Esophagus mucosa (tissue), 1 donor: ENCODE results near the gene GIMAP7. TPM values are rescaled to one million over a fixed set of nuclear protein-coding genes. Genes with fewer than 3 reads are reported as not detected.

Experiments
- total RNA-seq: library from RNA; stranded (reverse); gene quantifications from one replicate; pipeline ENCODE4 v1.2.4, GENCODE V29; 2023
- donor health status: DM: yes; HTN: yes; CAD: no.

The GIMAP7 gene
- total RNA-seq, 1 donor from 2014 or later: 2.7 TPM

Other genes starting within 250 kb of the GIMAP7 start
- gene LRRC61, start 191.5 kb upstream of the GIMAP7 start, total RNA-seq: 9.6 TPM
- gene ACTR3C, start 191.3 kb upstream of the GIMAP7 start, total RNA-seq: 6.1 TPM
- 7.5 TPM for gene RARRES2, start 173.2 kb upstream of the GIMAP7 start, total RNA-seq
- gene REPIN1, start 146.1 kb upstream of the GIMAP7 start, total RNA-seq: 44.9 TPM
- gene ZNF775, start 135.5 kb upstream of the GIMAP7 start, total RNA-seq: 1.3 TPM
- gene GIMAP8, start 64.2 kb upstream of the GIMAP7 start, total RNA-seq: 1.6 TPM
- 3.4 TPM for gene GIMAP4, start 52.5 kb downstream of the GIMAP7 start, total RNA-seq
- 2.4 TPM for gene GIMAP6, start 117.5 kb downstream of the GIMAP7 start, total RNA-seq
- 1.1 TPM for gene GIMAP2, start 170.8 kb downstream of the GIMAP7 start, total RNA-seq
- 0.44 TPM for gene GIMAP1, start 201.7 kb downstream of the GIMAP7 start, total RNA-seq
- 1.4 TPM for gene GIMAP5, start 222.5 kb downstream of the GIMAP7 start, total RNA-seq